ENCODE measurements around the gene NEDD4L.

Gene NEDD4L

DNA sequence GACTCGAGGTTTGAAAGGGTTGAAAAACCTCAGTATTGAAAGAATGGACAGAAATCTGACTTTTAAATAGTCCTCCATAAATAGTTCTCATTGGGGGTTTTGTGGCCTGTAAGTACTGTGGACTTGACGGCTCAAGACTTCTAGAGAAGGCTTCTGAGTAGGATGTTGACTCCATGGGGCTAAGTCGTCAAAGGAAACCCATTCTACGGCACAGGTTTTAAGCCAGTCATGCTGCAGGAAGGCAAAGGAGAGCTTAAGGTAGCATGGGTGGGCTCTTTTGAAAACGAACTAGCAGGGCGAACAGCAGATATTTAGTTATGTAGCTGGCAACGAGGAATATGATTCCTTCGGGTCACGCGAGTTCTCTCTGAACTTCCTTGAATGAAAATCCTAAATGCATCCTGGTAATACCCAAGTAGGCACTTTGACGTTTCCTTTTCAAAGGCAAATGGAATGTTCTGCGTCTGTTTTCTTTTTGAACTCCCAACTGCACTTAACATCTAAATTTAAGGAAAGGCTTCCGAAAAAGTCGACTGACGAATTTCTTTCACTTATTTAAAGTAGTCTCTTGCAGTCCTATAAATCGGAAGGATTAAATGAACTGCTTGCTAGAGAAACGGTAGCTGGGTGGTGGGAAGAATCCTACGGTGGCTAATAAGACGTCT, 1.1 kb upstream of the NEDD4L start:
- DNase-seq = no peak

DNA sequence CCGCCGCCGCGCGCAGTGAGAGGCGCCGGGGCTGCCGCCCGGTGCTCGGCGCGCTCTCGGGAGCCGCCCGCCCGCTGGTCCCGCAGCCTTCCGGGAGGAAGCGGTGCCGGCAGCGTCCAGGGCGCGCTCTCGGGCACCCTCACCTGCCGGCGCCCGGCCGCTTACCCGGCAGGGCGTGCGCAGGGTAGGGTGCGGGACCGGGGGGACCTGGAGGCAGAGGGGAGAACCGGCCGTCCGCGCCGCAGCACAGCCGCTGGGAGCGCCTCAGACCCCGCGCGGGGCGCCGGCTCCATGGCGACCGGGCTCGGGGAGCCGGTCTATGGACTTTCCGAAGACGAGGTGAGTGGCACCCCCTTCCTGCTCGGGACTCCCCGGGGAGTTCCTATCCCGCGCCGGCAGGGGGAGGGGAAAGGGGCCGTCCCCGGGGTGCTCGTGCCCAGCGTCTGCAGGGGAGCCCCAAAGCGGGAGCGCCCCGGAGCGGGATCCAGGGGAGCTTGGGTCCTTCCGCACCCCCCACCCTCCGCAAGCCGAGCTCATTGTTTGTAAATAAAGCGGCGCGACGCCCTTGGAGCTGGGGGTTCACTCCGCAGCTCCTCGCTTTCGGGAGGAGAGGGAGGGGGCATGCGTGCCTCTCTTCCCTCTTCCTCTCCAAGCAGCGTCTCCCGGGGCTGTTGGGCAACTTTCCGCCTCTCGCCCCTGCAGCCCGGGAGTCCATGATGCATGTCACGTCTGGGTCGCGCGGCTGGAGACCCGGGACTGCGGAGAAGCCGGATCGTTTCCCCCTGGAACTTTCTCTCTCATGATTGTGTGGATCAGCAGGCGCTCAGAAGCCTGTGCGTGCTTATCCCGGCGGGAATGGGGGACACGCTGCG, 580 bp downstream of the NEDD4L start:
- no peak for TF ChIP-seq CTCF (IDR thresholded peaks at IDR 0.05; ENCODE audit: low read depth, low read length)
- DNase-seq = peak; percentile 44

More for the DNA sequence above, 1.1 kb upstream of the NEDD4L start:
- Histone ChIP-seq H3K36me3 (no peaks in the 10 kb centered on the region), H3K27me3 (no peaks in the 10 kb centered on the region), H3K4me3 (ENCODE audit: low read depth, low read length) (peak overlapping the region; percentile 58), H3K4me1 (no peaks in the 10 kb centered on the region), H3K9me3 (no peaks in the 10 kb centered on the region)
- no peak for TF ChIP-seq CTCF (IDR thresholded peaks at IDR 0.05; ENCODE audit: low read depth, low read length)

DNA sequence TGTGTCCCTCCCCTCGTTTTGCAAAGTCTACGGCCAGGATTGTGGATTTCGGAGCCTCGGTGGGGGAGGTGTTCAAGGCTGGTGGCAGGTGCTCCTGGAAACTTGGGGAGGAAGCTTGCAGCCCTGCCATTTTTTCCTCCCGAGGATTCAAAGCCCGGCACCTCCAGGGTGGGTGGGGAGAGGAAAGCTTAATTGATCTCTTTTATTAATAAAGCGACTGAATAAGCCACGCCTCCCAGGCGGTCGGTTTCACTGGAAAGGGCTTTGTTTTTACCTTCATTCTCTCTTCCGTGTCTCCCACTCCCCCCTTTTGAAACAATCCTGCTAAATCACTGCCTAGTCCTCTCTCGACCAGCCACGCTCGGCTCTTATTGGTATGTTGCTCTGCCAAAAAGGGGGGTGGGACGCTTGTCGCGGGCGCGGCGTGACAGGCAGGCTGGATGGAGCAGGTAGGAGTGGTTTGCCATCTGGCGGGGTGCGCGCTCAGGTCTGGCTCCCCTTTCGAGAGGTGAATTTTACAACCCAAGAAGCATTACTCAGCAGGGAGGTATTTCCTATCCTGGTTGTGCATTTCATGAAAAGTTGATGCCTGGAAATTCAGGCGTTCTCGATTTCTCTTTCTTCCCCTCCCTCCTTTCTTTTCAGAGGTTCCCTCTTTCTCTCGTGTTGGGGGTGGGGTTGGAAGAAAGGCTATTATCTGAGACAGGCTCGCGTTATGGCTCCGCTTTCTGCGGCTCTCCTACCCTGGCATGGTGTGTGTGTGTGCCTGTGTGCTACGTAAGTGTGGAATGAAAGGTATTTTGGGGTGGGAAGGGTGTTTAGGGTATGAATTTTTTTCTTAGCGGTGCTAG, 1.4 kb downstream of the NEDD4L start:
- no peaks in the 10 kb centered on the region for H3K27me3 ChIP-seq
- no peaks in the 10 kb centered on the region for H3K4me1 ChIP-seq
- no peak for TF ChIP-seq CTCF (IDR thresholded peaks at IDR 0.05; ENCODE audit: low read depth, low read length)
- H3K4me3 ChIP-seq (ENCODE audit: low read depth, low read length) = peak overlapping the region; percentile 74
- DNase-seq = peak; percentile 11
- no peaks in the 10 kb centered on the region for H3K36me3 ChIP-seq
- H3K9me3 ChIP-seq = no peaks in the 10 kb centered on the region

More for the DNA sequence above, 580 bp downstream of the NEDD4L start:
- Histone ChIP-seq H3K9me3 (no peaks in the 10 kb centered on the region), H3K4me1 (no peaks in the 10 kb centered on the region), H3K36me3 (no peaks in the 10 kb centered on the region), H3K27me3 (no peaks in the 10 kb centered on the region), H3K4me3 (ENCODE audit: low read depth, low read length) (peak overlapping the region; percentile 74)

GRCh38 chr18:58046093-58046793, 2.2 kb downstream of the NEDD4L start:
- Histone ChIP-seq H3K36me3 (no peaks in the 10 kb centered on the region), H3K4me3 (ENCODE audit: low read depth, low read length) (peak overlapping the region; percentile 74), H3K9me3 (no peaks in the 10 kb centered on the region), H3K4me1 (no peaks in the 10 kb centered on the region), H3K27me3 (no peaks in the 10 kb centered on the region)
- no peak for DNase-seq
- TF ChIP-seq CTCF (IDR thresholded peaks at IDR 0.05; ENCODE audit: low read depth, low read length) = no peak

GRCh38 chr18:58046794-58047555, 2.9 kb downstream of the NEDD4L start:
- no peak for TF ChIP-seq CTCF (IDR thresholded peaks at IDR 0.05; ENCODE audit: low read depth, low read length)
- no peak overlapping the region for H3K4me3 ChIP-seq (ENCODE audit: low read depth, low read length)
- DNase-seq = no peak

More at GRCh38 chr18:58046794-58047555, 2.9 kb downstream of the NEDD4L start:
- H3K4me1 ChIP-seq = no peaks in the 10 kb centered on the region
- H3K27me3 ChIP-seq = no peaks in the 10 kb centered on the region
- H3K36me3 ChIP-seq = no peaks in the 10 kb centered on the region
- H3K9me3 ChIP-seq = no peaks in the 10 kb centered on the region
